ENCODE data around the gene EFCAB5.
"Not testable (repeated sequence)": the region's sequence is repeated elsewhere in the genome, so short reads cannot be mapped to it uniquely, and the experiment has no call there.

Gene EFCAB5

DNA sequence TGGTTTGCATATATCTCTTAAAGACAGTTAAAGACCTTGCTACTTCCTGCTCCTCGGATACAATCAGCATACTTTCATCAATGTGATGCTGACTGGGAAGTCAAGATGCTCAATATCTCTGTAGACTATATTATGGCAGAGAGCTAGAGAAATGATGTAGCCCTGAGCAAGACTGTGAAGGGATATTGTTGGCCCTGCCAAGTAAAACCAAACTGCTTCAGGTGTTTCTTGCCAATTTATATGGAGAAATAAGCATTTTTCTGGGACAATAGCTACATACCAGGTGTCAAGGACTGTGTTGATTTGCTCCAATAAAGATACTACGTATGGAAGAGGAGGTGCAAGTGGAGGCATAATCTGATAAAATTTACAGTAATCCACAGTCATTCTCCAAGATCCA, 4.7 kb upstream of the EFCAB5 start:
- no peak for DNase-seq

DNA sequence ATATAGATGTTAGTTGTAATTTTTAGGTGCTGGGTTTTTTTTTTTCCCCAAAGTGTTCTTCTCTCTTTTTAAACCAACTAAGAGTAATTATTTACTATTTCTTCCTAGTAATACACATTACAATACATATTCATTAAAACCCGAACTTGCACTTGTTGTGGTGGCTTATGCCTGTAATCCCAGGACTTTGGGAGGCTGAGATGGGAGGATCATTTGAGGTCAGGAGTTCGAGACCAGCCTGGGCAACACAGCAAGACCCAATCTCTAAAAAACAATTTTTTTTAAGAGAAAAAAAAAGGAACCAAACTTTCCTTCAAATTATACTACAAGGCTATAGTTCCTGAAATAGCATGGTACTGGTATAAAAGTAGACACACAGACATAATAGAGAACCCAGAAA, 3.8 kb downstream of the EFCAB5 start:
- no peak for DNase-seq

DNA sequence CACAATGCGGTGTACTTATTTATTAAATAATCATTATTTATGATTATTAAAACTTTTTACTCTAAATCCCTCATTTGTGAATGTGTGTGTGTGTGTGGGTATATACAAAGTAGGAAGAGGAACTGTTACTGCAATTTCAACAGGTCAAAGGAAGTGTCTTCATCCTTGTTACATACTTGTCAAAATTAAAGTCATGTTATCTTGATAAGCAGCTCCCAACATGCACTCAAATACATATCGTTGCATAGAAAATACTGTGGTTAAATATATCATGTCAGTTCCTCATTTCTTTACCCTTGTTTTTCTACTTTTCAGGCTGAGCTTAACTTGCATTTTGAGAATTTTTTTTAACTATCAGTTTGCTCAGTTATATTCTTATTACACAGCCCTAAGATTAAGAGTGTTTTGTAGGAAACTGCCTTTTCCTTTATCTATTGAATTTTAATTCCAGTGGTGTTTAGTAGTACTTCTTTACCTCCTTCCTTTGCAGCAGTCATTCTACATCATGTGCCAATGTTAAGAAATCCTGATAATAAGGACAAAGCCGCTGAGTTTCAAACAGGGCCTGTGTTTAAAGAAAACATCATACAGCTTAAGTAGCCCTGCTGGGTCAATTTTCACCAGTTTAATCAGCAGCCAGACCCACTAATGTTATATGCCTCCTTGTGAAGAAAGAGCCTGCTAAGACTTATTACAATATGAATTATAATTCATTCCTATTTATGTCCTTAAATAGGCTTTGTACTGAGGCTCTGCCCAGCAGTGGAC, 7.2 kb downstream of the EFCAB5 start:
- no peak for DNase-seq

DNA sequence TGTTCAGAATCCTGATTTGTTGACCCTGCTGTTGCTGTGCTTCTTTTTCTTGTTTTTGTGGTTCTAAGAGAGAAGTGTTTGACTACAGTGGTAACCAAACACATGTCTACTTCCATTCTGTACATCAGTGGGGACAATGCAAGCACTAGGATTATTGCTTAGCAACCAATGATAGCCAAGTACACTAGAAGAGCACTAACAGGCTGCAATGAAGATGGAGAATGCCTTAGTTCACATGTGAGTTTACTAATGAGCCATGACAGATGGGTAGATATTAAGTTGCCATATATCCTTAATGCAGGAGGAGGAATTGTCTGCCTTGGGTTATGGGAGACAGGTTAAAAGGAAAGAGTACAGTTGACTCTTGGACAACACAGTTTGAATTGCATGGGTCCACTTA, 8.3 kb downstream of the EFCAB5 start:
- DNase-seq: peak; percentile 68

DNA sequence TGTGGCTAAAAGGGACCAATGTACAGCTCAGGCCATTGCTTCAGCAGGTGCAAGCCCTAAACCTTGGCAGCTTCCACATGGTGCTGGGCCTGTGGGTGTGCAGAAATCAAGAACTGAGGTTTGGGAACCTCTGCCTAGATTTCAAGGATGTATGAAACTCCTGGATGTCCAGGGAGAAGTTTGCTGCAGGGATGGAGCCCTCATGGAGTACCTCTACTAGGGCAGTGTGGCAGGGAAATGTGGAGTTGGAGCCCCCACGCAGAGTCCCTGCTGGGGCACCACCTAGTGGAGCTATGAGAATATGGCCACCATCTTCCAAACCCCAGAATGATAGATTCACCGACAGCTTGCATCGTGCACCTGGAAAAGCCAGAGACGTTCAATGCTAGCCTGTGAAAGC, 13.0 kb downstream of the EFCAB5 start:
- DNase-seq: peak; percentile 18

DNA sequence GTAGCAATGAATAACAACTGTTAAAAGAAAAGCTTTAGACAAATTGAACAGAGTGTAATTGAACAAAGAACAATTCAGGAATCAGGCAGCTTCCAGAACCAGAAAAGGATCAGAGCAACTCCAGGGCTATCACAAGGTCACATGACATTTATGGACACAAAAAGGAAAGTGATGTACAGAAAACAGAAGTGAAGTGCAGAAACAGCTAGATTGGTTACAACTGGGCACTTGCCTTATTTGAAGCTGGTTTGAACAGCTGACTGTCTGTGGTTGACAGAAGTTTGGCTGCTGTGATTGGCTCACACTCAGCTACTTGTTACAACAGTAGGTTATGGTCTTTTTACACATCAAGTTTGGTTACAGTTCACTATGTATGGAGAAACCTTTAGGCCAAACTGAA, 14.8 kb downstream of the EFCAB5 start:
- no peak for DNase-seq

DNA sequence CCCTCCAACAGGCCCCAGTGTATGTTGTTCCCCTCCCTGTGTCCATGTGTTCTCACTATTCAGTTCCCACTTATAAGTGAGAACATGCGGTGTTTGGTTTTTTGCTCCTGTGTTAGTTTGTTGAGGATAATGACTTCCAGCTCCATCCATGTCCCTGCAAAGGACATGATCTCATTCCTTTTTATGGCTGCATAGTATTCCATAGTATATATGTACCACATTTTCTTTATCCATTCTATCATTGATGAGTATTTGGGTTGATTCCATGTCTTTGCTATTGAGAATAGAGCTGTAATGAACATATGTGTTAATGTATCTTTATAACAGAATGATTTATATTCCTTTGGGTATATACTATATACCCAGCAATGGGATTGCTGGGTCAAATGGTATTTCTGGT, 16.1 kb downstream of the EFCAB5 start:
- not testable (repeated sequence) for DNase-seq

DNA sequence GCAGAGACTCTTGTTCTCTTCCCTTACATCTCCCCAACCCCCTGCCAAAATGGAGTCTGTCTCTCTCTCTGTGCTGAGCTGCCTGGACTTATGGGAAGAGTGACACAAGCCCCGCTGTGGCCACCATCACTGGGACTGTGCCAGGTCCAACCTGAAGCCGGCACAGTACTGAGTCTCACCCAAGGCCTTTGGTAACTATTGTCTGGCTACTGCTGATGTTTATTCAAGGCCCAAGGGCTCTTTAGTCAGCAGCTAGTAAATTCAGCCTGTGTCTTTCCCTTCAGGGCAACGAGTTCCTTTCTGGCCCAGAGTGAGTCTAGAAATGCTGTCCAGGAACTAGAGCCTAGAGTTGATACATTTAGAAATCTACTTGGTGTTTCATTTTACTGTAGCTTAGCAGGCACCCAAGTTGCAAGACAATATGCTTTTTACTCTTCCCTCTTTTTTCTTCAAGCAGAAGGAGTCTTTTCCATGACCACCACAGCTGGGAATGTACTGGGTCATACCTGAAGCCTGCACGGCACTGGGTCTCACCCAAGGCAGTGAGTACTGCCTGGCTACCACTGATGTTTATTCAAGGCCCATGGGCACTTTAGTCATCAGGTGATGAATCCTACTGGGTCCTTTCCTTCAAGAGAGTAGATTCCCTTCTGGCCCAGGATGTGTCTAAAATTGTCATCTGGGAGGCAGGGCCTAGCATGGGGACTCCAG, 17.7 kb downstream of the EFCAB5 start:
- DNase-seq: no peak

DNA sequence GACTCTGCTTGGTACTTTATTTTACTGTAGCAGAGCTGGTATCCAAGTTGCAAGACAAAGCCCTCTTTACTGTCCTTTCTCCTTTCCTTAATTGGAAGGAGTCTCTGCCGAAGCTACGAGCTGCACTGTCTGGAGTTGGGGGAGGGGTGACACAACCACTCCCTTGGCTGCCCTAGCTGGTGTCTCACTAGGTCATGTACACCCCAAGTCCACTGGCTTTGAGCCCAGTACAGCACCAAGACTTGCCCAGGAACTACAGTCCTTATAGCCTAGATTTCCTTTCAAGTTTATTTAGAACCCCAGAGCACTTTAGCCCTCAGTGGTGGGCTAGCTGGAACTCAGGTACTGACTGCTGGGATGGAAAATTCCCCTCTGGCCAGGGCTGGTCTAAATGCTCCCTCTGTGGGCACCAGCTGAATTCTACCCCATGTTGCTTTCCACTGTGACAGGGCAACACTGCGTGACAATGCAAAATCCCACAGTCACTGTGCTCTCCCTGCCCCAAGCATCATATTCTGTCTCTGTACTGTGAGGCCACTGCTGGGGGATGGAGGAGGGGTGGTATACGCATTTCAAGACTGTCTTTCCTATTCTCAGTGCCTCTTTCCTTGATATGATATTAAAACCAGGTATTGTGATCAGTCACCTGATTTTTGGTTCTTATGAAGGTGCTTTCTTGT, 18.4 kb downstream of the EFCAB5 start:
- no peak for DNase-seq

DNA sequence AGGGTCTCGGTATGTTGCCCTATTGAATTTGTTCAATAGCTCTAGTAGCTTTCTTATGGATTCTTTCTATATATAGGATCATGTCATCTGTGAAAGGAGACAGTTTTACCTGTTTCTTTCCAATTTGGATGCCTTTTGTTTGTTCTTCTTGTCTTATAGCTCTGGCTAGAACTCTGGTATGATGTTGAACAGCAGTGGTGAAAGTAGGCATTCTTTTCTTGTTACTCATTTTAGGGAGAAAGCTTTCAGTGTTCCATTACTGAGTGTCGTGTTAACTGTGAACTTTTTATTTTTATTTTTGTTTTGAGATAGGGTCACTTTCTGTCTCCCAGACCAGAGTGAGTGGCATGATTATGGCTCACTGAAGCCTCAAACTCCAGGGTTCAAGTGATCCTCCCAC, 21.2 kb downstream of the EFCAB5 start:
- DNase-seq: no peak

DNA sequence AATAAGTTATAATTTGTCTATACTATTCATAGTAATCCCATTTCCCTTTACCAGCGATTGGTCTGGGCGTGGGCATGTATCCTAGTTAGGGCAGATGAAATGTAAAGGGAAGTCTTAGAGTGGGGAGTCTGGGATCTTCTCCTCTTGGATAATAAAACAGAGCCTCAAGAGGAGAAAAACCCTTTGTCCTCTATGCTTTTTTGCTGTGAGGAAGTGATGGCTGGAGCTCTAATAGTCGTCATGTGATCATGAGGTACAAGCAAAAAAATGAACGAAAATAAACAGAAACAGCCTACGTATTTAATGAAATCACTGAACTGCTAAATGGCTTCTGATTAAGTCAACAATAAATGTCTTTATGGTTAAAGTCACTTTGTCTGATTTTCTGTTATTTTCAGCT, 26.8 kb downstream of the EFCAB5 start:
- no peak for DNase-seq

DNA sequence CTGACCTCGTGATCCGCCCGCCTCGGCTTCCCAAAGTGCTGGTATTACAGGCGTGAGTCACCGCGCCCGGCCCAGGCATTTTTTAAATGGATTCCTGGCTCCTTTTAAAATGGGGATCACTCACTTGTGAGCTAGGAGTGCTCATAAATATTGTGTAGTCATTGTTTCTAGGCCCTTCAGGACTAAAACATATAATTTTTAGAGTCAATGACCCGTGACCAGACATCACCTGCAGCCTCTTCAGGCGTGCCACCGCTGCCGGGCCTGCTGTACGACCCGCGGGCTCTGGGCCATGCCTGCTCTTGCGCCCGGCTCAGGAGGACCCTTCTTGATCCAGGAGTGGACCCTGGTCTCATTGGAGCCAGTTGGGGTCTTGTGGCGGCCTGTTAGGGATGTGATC, 30.8 kb downstream of the EFCAB5 start:
- no peak for DNase-seq

DNA sequence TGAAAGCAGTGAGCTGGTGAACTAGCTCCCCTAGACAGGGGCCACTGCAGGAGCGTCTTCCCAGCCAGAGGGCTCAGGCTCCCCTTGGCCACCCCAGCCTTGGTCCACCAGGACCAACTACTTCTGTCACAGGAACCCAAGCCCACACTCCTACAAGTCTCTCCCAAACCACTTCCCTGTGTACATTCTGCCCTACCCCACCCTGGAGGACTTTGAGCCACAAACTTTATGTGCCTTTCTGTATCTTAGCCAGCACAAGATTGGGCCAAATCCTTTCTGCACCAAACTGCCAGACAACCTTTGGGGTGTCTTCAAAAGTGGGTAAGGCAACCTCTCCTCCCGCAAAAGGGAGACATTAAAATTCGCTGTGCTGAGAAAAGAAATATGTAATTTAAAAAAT, 31.6 kb downstream of the EFCAB5 start:
- no peak for DNase-seq

DNA sequence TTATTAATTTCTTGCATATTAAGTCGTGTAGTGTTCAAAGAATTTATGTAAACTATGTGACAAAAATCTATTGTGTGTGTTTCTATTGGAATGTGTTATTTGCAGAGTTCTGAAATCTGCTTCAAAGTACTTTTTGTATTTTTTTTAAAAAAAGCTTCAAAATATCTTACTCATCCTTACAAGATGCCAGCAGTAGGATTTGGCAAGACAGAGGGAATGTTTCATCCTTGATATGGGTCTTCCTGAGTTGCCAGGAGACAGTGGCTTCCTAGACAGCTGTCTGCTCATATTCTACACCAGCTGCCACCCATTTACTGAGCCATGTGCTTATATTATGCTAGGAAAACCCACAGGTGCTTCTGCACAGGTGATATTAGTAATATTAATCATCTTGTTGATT, 36.4 kb downstream of the EFCAB5 start:
- peak; percentile 60 for DNase-seq

DNA sequence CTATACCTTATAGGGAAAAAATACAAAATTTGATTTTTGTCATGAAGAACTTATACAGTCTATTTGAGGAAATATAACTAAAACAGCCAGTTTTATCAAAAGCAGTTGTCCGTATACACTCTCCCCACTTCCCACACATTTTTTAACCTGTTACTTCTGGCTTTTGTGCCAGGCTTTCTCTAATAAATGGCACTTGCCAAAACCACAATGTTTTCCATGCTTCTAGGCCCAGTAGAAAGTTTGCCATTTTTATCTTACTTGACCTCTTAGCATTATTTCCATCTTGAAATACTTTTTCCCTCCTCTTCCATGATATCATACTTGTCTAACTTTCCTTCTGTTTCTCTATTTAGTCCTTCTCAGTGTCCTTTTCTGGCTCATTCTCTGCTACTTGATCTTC, 38.8 kb downstream of the EFCAB5 start:
- no peak for DNase-seq

DNA sequence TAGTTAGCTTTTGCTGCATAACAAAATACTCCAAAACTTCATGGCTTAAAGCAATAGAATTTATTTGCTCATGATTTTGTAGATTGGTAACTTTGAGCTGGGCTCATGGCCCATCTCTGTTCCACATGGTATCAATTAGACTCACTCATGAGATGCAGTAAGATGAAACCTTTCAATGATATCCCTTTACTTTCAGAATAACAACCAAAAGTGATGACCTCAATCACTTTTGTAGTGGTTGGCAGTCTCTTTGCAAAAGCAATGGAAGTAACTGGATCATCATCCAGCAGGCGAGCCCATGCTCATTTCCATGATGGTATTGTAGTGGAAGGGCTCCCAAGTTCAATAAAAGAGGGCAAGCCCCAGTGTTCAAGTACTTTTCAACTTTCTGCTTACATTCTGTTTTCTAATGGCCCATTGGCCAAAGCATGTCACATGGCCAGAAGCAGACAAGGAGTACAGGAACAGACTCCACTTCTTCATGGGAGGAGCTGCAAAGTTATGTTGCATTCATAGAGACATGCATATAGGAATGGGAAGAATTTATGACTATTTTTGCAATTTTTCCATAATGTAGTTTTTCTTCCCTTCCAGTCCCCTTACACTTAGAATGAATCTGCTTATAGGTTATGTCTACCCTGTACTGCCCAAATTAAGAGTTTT, 41.7 kb downstream of the EFCAB5 start:
- no peak for DNase-seq

DNA sequence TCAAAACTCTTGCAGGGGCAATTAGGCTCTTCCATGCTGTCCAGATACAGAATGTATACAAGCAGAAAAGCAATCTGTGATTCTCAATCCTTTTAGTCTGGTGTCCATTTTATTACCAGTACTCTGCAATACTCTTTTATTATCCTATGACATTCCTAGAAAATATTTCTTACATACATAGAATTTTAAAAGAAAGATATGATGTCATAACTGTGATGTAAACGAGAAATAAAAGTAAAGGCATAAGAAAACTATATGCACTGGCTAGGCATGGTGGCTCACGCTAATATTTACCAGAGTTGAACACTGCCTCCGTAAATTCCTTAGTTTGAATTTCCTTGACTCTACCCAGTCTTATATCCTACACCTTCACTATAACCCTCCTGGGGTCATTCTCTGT, 55.0 kb downstream of the EFCAB5 start:
- DNase-seq: no peak

DNA sequence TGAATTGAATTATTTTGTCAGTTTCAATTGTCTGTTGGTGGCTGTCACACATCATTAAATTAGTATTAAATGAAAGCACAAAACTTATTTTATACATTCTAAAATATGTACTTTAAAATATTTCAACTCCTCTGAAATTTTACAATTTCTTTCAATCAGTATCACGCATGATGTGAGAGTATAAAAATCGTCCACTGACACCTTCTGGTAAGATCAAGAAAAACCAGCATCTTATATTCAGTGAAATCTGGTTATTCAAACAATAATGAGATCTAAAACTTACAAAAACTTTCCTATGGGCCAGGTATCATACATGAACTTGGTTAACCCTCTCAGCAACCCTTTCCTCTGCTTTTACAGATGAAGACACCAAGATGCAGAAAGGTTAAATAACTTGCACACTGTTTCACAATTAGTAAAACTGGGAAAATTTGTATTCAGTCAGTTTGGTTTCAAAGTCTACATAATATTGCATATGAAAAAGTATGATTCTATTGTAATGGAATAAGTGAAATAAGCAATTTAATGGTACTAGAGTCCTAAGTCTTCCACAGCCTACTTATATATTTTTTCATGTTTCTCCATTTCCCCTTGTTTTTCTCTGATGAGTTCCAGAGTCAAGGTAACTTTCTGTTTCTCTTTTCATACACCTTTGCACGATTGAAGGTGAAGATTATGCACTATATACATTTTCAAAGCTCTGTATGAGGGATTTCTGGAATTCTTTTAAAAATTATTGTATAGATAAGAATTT, 58.7 kb downstream of the EFCAB5 start:
- DNase-seq: no peak

DNA sequence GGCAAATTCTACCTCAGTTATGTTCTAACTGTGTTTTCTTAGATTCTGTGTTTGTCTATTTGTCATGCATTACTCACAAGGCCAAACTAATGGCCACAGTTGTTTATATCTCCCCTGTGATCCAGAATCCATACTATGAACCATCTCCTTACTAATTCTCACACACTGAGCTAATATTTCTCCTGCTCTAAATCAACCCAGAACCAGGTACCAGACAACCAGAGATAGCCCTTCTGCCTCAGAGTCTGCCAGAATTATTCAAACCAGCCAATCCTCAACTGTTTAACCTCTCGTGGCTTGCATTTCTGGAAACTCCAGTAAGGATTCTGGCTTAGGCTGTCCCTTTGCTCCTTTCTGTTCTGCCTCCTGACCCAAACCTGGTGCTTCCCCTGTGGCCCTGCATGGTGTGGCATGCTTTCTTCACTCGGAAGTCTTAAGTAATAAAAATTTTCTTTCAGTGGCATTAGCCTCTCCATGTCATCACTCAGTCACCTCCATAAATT, 59.4 kb downstream of the EFCAB5 start:
- no peak for DNase-seq

DNA sequence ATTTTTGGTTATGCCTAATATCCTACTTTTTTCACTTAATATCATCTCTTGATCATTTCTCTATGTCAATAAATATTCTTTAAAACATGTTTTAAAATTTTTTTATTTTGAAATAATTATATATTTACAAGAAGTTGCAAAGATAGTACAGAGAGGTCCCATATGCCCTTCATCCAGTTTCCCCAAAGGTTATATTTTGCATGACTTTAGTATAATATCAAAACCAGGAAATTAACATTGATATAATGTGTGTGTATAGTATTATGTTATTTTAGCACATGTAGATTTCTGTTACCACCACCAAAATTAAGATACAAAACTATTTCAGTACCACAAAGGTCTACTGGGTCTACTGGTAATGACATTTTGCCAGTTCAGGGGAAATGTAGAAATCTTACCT, 60.7 kb downstream of the EFCAB5 start:
- no peak for DNase-seq

DNA sequence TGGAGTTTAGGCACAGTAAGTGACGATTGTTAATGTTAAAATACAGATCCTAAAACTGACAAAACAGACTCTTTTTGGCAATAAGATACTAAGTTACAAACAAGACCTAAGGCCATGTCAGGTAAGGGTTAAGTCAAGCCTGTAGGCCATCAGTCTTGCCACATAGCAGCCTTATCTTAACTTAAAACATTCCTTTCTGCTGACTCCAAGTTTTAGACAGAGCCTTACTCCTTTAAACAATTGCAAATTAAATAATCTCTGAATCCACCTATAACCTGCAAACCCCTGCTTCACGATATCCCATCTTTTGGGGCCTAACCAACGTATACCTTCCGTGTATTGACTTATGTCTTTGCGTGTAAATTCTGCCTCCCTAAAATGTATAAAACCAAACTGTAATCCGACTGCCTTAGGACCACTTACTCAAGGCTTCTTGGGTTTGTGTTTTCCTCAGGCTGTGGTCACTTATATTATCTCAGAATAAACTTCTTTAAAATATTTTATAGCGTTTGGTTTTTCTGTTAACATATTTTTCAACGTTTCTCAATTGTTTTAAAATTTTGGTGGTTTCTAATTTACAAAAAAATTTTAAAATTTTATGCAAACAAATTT, 64.4 kb downstream of the EFCAB5 start:
- no peak for DNase-seq

DNA sequence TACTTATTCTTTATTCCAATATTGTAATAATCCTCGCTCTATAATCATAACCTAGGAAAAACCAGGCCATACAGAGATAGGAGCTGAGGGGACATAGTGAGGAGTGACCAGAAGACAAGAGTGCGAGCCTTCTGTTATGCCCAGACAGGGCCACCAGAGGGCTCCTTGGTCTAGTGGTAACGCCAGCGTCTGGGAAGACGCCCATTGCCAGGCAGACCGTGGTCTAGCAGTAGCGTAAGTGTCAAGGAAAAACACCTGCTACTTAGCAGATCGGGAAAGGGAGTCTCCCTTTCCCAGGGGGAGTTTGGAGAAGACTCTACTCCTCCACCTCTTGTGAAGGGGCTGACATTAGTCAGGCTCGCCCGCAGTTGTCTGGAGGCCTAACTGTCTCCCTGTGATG, 70.5 kb downstream of the EFCAB5 start:
- DNase-seq: not testable (repeated sequence)
